HEK293 (cell line): ENCODE results near the gene SHROOM3.

Experiments used
- CTCF ChIA-PET: fragments of 350-600 bp; formaldehyde crosslinking; extraction: SDS; loops from one replicate; lab custom pipeline; 2021; ENCODE audit warnings: antibody characterized with exemption; lab: Yijun Ruan, JAX
- POLR2A ChIA-PET: fragments of 300-600 bp; formaldehyde crosslinking; extraction: SDS; loops from one replicate; lab custom pipeline; 2020; ENCODE audit warnings: antibody characterized with exemption, inconsistent platforms; lab: Yijun Ruan, JAX
- H3K27ac ChIP-seq: fragments of 200-500 bp; sonication (Bioruptor generic); 2 replicates; pipeline ENCODE4 v1.5.1; 2014; ENCODE audit warnings: low read depth, low read length, control low read depth, inconsistent platforms; ENCODE audit errors: extremely low read depth
- H3K36me3 ChIP-seq, 2 experiments: fragments of 200-500 bp in 1 of 2; sonication (Bioruptor generic) in 1 of 2; 1 replicate in 1 of 2; 2 replicates in 1 of 2; pipeline ENCODE4 v1.5.1; 2014 to 2017; ENCODE audit warnings: inconsistent platforms in 2 of 2, low read length in 2 of 2; ENCODE audit not compliant: control insufficient read depth in 2 of 2, insufficient read depth in 1 of 2
- H3K4me1 ChIP-seq: fragments of 200-500 bp; sonication (Bioruptor generic); 2 replicates; pipeline ENCODE4 v1.5.1; 2014; ENCODE audit warnings: mild to moderate bottlenecking, low read length, inconsistent platforms; ENCODE audit not compliant: control insufficient read depth, insufficient read depth
- H3K4me3 ChIP-seq: 2 replicates; pipeline ENCODE4 v1.5.1; 2011; ENCODE audit warnings: low read depth, mild to moderate bottlenecking, control low read depth, low read length, moderate library complexity
- H3K9me3 ChIP-seq: fragments of 200-500 bp; sonication (Bioruptor generic); 2 replicates; pipeline ENCODE4 v1.5.1; 2014; ENCODE audit warnings: low read depth, low read length, inconsistent platforms; ENCODE audit not compliant: control insufficient read depth, insufficient read depth
- BCL6B ChIP-seq: fragments of 450-650 bp; formaldehyde crosslinking; IDR thresholded peaks from 2 replicates; pipeline ENCODE4 v1.5.1; 2017; ENCODE audit warnings: missing biosample characterization, missing genetic modification characterization
- GLI4 ChIP-seq: fragments of 450-650 bp; formaldehyde crosslinking; IDR thresholded peaks from 2 replicates; pipeline ENCODE4 v1.5.1; 2016; ENCODE audit warnings: missing biosample characterization, missing genetic modification characterization
- KLF1 ChIP-seq: fragments of 450-650 bp; formaldehyde crosslinking; IDR thresholded peaks from 2 replicates; pipeline ENCODE4 v1.5.1; 2016; ENCODE audit warnings: missing biosample characterization, missing genetic modification characterization
- OVOL3 ChIP-seq: fragments of 450-650 bp; formaldehyde crosslinking; IDR thresholded peaks from 2 replicates; pipeline ENCODE4 v1.5.1; 2016; ENCODE audit warnings: missing biosample characterization, missing genetic modification characterization
- SALL2 ChIP-seq: fragments of 450-650 bp; formaldehyde crosslinking; IDR thresholded peaks from 2 replicates; pipeline ENCODE4 v1.5.0; 2017; ENCODE audit warnings: missing biosample characterization, mild to moderate bottlenecking, missing genetic modification characterization, borderline replicate concordance
- TRIM28 ChIP-seq: IDR thresholded peaks from 2 replicates; pipeline ENCODE4 v1.6.1; 2011; ENCODE audit warnings: low read length, control low read depth, borderline replicate concordance
- ZBTB17 ChIP-seq: fragments of 450-650 bp; formaldehyde crosslinking; IDR thresholded peaks from 2 replicates; pipeline ENCODE4 v1.5.1; 2016; ENCODE audit warnings: missing biosample characterization, missing genetic modification characterization
- ZBTB6 ChIP-seq: fragments of 450-650 bp; formaldehyde crosslinking; IDR thresholded peaks from 2 replicates; pipeline ENCODE4 v1.5.1; 2017; ENCODE audit warnings: missing biosample characterization, missing genetic modification characterization
- ZEB2 ChIP-seq: fragments of 450-650 bp; formaldehyde crosslinking; IDR thresholded peaks from 2 replicates; pipeline ENCODE4 v1.5.1; 2016; ENCODE audit warnings: missing biosample characterization, missing genetic modification characterization
- ZNF132 ChIP-seq: fragments of 450-650 bp; formaldehyde crosslinking; IDR thresholded peaks from 2 replicates; pipeline ENCODE4 v1.5.1; 2017; ENCODE audit warnings: missing biosample characterization, missing genetic modification characterization, borderline replicate concordance
- ZNF155 ChIP-seq: fragments of 450-650 bp; formaldehyde crosslinking; IDR thresholded peaks from 2 replicates; pipeline ENCODE4 v1.5.1; 2016; ENCODE audit warnings: missing biosample characterization, missing genetic modification characterization
- ZNF19 ChIP-seq: fragments of 450-650 bp; formaldehyde crosslinking; IDR thresholded peaks from 2 replicates; pipeline ENCODE4; 2016; ENCODE audit warnings: missing biosample characterization, missing genetic modification characterization, low read depth
- ZNF202 ChIP-seq: fragments of 450-650 bp; formaldehyde crosslinking; IDR thresholded peaks from 2 replicates; pipeline ENCODE4 v1.5.1; 2016; ENCODE audit warnings: missing biosample characterization, missing genetic modification characterization, borderline replicate concordance
- ZNF211 ChIP-seq: fragments of 450-650 bp; formaldehyde crosslinking; IDR thresholded peaks from 2 replicates; pipeline ENCODE4 v1.5.1; 2016; ENCODE audit warnings: low read depth, missing biosample characterization, missing genetic modification characterization
- ZNF221 ChIP-seq: fragments of 450-650 bp; formaldehyde crosslinking; IDR thresholded peaks from 2 replicates; pipeline ENCODE4 v1.5.1; 2017; ENCODE audit warnings: missing biosample characterization, missing genetic modification characterization, borderline replicate concordance
- ZNF248 ChIP-seq: fragments of 450-650 bp; formaldehyde crosslinking; IDR thresholded peaks from 2 replicates; pipeline ENCODE4 v1.5.1; 2017; ENCODE audit warnings: missing biosample characterization, missing genetic modification characterization
- ZNF354C ChIP-seq: fragments of 450-650 bp; formaldehyde crosslinking; IDR thresholded peaks from 2 replicates; pipeline ENCODE4 v1.5.1; 2016; ENCODE audit warnings: missing biosample characterization, missing genetic modification characterization, low read depth, borderline replicate concordance
- ZNF423 ChIP-seq: fragments of 450-650 bp; formaldehyde crosslinking; IDR thresholded peaks from 2 replicates; pipeline ENCODE4 v1.5.1; 2016; ENCODE audit warnings: missing biosample characterization, missing genetic modification characterization
- ZNF776 ChIP-seq: fragments of 450-650 bp; formaldehyde crosslinking; IDR thresholded peaks from 2 replicates; pipeline ENCODE4 v1.5.0; 2017; ENCODE audit warnings: missing biosample characterization, missing genetic modification characterization, borderline replicate concordance
- ZNF843 ChIP-seq: fragments of 450-650 bp; formaldehyde crosslinking; IDR thresholded peaks from 2 replicates; pipeline ENCODE4 v1.5.1; 2016; ENCODE audit warnings: missing biosample characterization, missing genetic modification characterization
- ZSCAN4 ChIP-seq: fragments of 450-650 bp; formaldehyde crosslinking; IDR thresholded peaks from 2 replicates; pipeline ENCODE4 v1.5.1; 2017; ENCODE audit warnings: missing biosample characterization, missing genetic modification characterization

SHROOM3 gene

GRCh38 chr4:76783836-76784235 lies 348.8 kb downstream of the SHROOM3 start:
- ChIA-PET CTCF (interaction anchor here (0.7 to 1.2 kb wide), 4 partner anchors 11 to 26 kb away, joined by 3 to 6 read pairs (median 4); no protein-coding TSS in a partner anchor), POLR2A (no interaction called here)
- TF ChIP-seq ZNF211 (no peak), KLF1 (no peak), ZSCAN4 (tag by site-specific recombination) (no peak), ZNF248 (tag by site-specific recombination) (no peak), ZNF19 (no peak)
- peaks cover 0 to 9% of the 10 kb centered on the region in 2 experiments; a peak in 1 of 3 replicates for H3K36me3 ChIP-seq
- H3K27ac ChIP-seq = no peak overlapping the region
- H3K4me3 ChIP-seq = no peak overlapping the region
- peaks cover 8% of the 10 kb centered on the region for H3K4me1 ChIP-seq
- no peaks in the 10 kb centered on the region for H3K9me3 ChIP-seq

GRCh38 chr4:76784237-76784636 lies 349.2 kb downstream of the SHROOM3 start:
- no peak overlapping the region for H3K27ac ChIP-seq
- TF ChIP-seq ZEB2 (tag by site-specific recombination) (no peak), OVOL3 (tag by site-specific recombination) (no peak), BCL6B (tag by site-specific recombination) (no peak), TRIM28 (no peak)
- ChIA-PET POLR2A (no interaction called here), CTCF (interaction anchor here (1.1 to 1.2 kb wide), 2 partner anchors 11 to 18 kb away, joined by 3 to 4 read pairs; no protein-coding TSS in a partner anchor)
- no peaks in the 10 kb centered on the region for H3K9me3 ChIP-seq
- peaks cover 0 to 7% of the 10 kb centered on the region in 2 experiments; a peak in 1 of 3 replicates for H3K36me3 ChIP-seq
- H3K4me1 ChIP-seq = peaks cover 7% of the 10 kb centered on the region
- no peak overlapping the region for H3K4me3 ChIP-seq

- Histone ChIP-seq H3K36me3 (peaks cover 0 to 7% of the 10 kb centered on the region in 2 experiments; a peak in 1 of 3 replicates), H3K4me3 (no peak overlapping the region), H3K27ac (no peak overlapping the region)
- ChIA-PET CTCF (interaction anchor here (0.6 to 1.2 kb wide), 3 partner anchors 10 to 20 kb away, joined by 3 read pairs; no protein-coding TSS in a partner anchor), POLR2A (no interaction called here)
- no peak for TF ChIP-seq ZNF423 (tag by site-specific recombination)
- no peak for TF ChIP-seq ZNF843 (tag by site-specific recombination)
- no peak for TF ChIP-seq ZNF354C (tag by site-specific recombination)
- TF ChIP-seq ZBTB17 (tag by site-specific recombination) = no peak
- TF ChIP-seq ZNF132 (tag by site-specific recombination) = no peak
- no peak for TF ChIP-seq SALL2 (tag by site-specific recombination)
- no peak for TF ChIP-seq BCL6B (tag by site-specific recombination)
- no peak for TF ChIP-seq ZBTB6 (tag by site-specific recombination)
- TF ChIP-seq ZNF221 (tag by site-specific recombination) = no peak
- no peak for TF ChIP-seq ZNF202 (tag by site-specific recombination)
- no peak for TF ChIP-seq GLI4 (tag by site-specific recombination)
- TF ChIP-seq ZNF155 (tag by site-specific recombination) = no peak
- TF ChIP-seq ZNF776 (tag by site-specific recombination) = no peak
- TF ChIP-seq, all 188 proteins: peak for 0
- Histone ChIP-seq H3K4me1 (no peaks in the 10 kb centered on the region), H3K9me3 (no peaks in the 10 kb centered on the region)
Measured at GRCh38 chr4:76787898-76788297, 352.9 kb downstream of the SHROOM3 start.
